Measurements from ENCODE around the gene VPS13D.

Gene VPS13D

DNA sequence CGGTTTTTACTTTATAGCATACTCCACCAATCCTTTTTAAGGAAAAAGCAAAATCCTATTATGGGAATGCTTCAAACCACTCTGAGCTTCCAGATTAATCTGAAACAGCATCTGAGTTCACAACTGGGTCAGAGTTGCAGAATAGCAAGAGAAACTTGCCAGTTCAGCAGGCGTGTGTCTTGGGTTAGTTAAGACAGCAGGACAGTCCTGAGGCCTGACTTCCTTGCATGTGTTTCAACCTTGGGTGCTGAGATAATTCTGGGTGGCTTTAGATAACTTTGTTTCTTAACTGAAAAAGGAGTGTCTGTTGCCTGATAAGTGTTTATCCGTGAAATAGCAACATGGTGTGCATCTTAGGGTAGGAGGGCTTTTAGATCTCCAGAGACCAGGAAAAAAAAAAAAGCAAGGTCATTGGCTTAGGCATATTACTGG is 218.9 kb downstream of the VPS13D start:
- Histone ChIP-seq H3K4me3 (ENCODE audit: low read depth in 1 of 2, low read length in 2 of 2) (peak overlapping the region in 1 of 2 experiments; percentile 43; a peak in 2 of 4 replicates), H3K4me1 (ENCODE audit: insufficient read depth, low read length) (peaks cover 38% of the 10 kb centered on the region), H3K27ac (ENCODE audit: low read length) (peak overlapping the region; percentile 88), H3K9me3 (ENCODE audit: insufficient read depth, low read length, severe bottlenecking) (no peaks in the 10 kb centered on the region), H3K79me2 (ENCODE audit: insufficient read depth, low read length) (no peaks in the 10 kb centered on the region), H3K36me3 (ENCODE audit: insufficient read depth, low read length) (peaks cover 3% of the 10 kb centered on the region), H4K20me1 (ENCODE audit: insufficient read depth, low read length) (no peaks in the 10 kb centered on the region), H2AFZ (ENCODE audit: low read depth, low read length) (no peak overlapping the region), H3K9ac (ENCODE audit: low read depth, low read length) (peak overlapping the region; percentile 47), H3K4me2 (ENCODE audit: insufficient read depth, low read length) (peak overlapping the region; percentile 57), H3K27me3 (ENCODE audit: insufficient read depth, low read length, poor library complexity) (no peaks in the 10 kb centered on the region)
- ATAC-seq (ENCODE audit: insufficient read depth, low read depth) (no peak), DNase-seq (no peak)
- no peak for TF ChIP-seq EZH2 (IDR thresholded peaks at IDR 0.05; ENCODE audit: borderline replicate concordance, low read depth, low read length, severe bottlenecking)
- TF ChIP-seq, protein P1, sequence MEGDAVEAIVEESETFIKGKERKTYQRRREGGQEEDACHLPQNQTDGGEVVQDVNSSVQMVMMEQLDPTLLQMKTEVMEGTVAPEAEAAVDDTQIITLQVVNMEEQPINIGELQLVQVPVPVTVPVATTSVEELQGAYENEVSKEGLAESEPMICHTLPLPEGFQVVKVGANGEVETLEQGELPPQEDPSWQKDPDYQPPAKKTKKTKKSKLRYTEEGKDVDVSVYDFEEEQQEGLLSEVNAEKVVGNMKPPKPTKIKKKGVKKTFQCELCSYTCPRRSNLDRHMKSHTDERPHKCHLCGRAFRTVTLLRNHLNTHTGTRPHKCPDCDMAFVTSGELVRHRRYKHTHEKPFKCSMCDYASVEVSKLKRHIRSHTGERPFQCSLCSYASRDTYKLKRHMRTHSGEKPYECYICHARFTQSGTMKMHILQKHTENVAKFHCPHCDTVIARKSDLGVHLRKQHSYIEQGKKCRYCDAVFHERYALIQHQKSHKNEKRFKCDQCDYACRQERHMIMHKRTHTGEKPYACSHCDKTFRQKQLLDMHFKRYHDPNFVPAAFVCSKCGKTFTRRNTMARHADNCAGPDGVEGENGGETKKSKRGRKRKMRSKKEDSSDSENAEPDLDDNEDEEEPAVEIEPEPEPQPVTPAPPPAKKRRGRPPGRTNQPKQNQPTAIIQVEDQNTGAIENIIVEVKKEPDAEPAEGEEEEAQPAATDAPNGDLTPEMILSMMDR (IDR thresholded peaks at IDR 0.05; ENCODE audit: borderline replicate concordance, extremely low read depth, low read length, poor library complexity, severe bottlenecking): no peak

DNA sequence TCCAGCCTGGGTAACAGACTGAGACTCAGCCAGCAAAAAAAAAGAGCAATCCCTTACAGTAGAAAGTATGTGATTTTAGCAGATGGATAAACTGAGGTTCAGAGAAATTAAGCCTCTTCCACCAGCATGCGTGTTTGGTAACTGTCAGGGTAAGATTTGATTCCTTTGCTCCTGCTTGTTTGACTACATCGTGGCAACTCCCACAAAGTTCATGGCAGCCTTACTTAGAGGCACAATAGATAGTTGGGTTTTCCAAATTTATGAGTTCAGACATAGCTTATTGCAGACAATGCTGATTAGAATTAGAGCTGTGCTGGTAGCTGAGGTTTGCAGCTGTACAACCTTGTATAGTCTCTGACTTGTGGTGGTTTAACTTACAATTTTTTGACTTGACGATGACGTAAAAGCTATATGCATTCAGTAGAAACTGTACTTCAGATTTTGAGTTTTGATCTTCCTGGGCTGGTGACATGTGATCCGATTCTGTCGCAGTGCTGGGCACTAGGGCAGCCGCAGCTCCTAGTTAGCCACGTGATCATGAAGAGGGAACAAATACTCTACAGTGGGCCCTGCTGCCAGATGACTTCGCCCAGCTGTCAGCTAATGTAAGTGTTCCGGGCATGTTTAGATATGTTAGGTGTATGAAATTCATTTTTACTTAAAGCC is 220.4 kb downstream of the VPS13D start:
- H3K36me3 ChIP-seq (ENCODE audit: insufficient read depth, low read length): peaks cover 3% of the 10 kb centered on the region
- peak overlapping the region in 1 of 2 experiments; percentile 38; a peak in 2 of 4 replicates for H3K4me3 ChIP-seq (ENCODE audit: low read depth in 1 of 2, low read length in 2 of 2)
- peak overlapping the region; percentile 57 for H3K4me2 ChIP-seq (ENCODE audit: insufficient read depth, low read length)
- H3K9ac ChIP-seq (ENCODE audit: low read depth, low read length): peak overlapping the region; percentile 47
- H3K27me3 ChIP-seq (ENCODE audit: insufficient read depth, low read length, poor library complexity): no peaks in the 10 kb centered on the region
- no peaks in the 10 kb centered on the region for H4K20me1 ChIP-seq (ENCODE audit: insufficient read depth, low read length)
- DNase-seq (no peak), ATAC-seq (ENCODE audit: insufficient read depth, low read depth) (no peak)
- peak overlapping the region; percentile 88 for H3K27ac ChIP-seq (ENCODE audit: low read length)
- H3K79me2 ChIP-seq (ENCODE audit: insufficient read depth, low read length): no peaks in the 10 kb centered on the region
- H3K4me1 ChIP-seq (ENCODE audit: insufficient read depth, low read length): peaks cover 42% of the 10 kb centered on the region
- TF ChIP-seq, protein P1 (IDR thresholded peaks at IDR 0.05; ENCODE audit: borderline replicate concordance, extremely low read depth, low read length, poor library complexity, severe bottlenecking): no peak
- TF ChIP-seq EZH2 (IDR thresholded peaks at IDR 0.05; ENCODE audit: borderline replicate concordance, low read depth, low read length, severe bottlenecking): no peak
- peak overlapping the region; percentile 16; the same call in 1 of the 2 replicates for H2AFZ ChIP-seq (ENCODE audit: low read depth, low read length)
- no peaks in the 10 kb centered on the region for H3K9me3 ChIP-seq (ENCODE audit: insufficient read depth, low read length, severe bottlenecking)

GRCh38 chr1:12450756-12451559 is 221.1 kb downstream of the VPS13D start:
- ATAC-seq (ENCODE audit: insufficient read depth, low read depth): no peak
- DNase-seq: no peak
- Histone ChIP-seq H3K4me2 (ENCODE audit: insufficient read depth, low read length) (no peak overlapping the region), H2AFZ (ENCODE audit: low read depth, low read length) (no peak overlapping the region), H3K27ac (ENCODE audit: low read length) (peak overlapping the region; percentile 88), H3K4me3 (ENCODE audit: low read depth in 1 of 2, low read length in 2 of 2) (no peak overlapping the region), H3K9me3 (ENCODE audit: insufficient read depth, low read length, severe bottlenecking) (no peaks in the 10 kb centered on the region), H3K27me3 (ENCODE audit: insufficient read depth, low read length, poor library complexity) (no peaks in the 10 kb centered on the region), H3K4me1 (ENCODE audit: insufficient read depth, low read length) (peaks cover 42% of the 10 kb centered on the region), H3K36me3 (ENCODE audit: insufficient read depth, low read length) (peaks cover 5% of the 10 kb centered on the region), H3K9ac (ENCODE audit: low read depth, low read length) (no peak overlapping the region), H4K20me1 (ENCODE audit: insufficient read depth, low read length) (no peaks in the 10 kb centered on the region), H3K79me2 (ENCODE audit: insufficient read depth, low read length) (no peaks in the 10 kb centered on the region)
- no peak for TF ChIP-seq EZH2 (IDR thresholded peaks at IDR 0.05; ENCODE audit: borderline replicate concordance, low read depth, low read length, severe bottlenecking)
- TF ChIP-seq, protein P1 (IDR thresholded peaks at IDR 0.05; ENCODE audit: borderline replicate concordance, extremely low read depth, low read length, poor library complexity, severe bottlenecking): no peak
